SK-N-SH (cell line): ENCODE data around the gene OPCML.

Experiments
- POLR2AphosphoS5 ChIP-seq: IDR thresholded peaks from 2 replicates; pipeline ENCODE4 v1.6.1; 2012; ENCODE audit warnings: low read depth, low read length
- TF ChIP-seq, protein P1 (sequence below): fragments of 200-600 bp; sonication (generic); IDR thresholded peaks from 2 replicates; pipeline ENCODE4 v1.6.1; 2017; ENCODE audit warnings: antibody characterized with exemption, mild to moderate bottlenecking, moderate library complexity
- TF ChIP-seq, protein P2 (sequence below): IDR thresholded peaks from 2 replicates; pipeline ENCODE4 v1.4.0; 2012; ENCODE audit warnings: low read depth

DNA sequence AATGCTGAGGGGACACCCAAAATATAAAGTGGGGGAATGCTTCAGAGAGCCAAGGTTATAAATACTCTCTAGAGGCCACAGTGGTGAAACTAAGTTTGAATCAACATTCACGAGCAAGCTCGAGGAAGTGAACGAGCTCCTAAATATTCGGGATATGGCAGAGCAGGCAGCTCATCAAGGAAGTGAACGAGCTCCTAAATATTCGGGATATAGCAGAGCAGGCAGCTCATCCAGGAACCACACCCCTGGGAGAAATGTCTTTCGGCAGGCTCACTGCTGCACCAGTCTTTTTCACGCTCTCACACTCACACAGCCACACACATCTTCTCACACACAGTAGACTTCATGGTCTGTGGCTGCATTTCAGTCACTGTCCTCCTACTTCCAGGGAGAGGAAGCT lies 787.5 kb downstream of the OPCML start:
- TF ChIP-seq, protein P1, sequence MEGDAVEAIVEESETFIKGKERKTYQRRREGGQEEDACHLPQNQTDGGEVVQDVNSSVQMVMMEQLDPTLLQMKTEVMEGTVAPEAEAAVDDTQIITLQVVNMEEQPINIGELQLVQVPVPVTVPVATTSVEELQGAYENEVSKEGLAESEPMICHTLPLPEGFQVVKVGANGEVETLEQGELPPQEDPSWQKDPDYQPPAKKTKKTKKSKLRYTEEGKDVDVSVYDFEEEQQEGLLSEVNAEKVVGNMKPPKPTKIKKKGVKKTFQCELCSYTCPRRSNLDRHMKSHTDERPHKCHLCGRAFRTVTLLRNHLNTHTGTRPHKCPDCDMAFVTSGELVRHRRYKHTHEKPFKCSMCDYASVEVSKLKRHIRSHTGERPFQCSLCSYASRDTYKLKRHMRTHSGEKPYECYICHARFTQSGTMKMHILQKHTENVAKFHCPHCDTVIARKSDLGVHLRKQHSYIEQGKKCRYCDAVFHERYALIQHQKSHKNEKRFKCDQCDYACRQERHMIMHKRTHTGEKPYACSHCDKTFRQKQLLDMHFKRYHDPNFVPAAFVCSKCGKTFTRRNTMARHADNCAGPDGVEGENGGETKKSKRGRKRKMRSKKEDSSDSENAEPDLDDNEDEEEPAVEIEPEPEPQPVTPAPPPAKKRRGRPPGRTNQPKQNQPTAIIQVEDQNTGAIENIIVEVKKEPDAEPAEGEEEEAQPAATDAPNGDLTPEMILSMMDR, result no peak
- TF ChIP-seq POLR2AphosphoS5, result no peak
- TF ChIP-seq, protein P2, sequence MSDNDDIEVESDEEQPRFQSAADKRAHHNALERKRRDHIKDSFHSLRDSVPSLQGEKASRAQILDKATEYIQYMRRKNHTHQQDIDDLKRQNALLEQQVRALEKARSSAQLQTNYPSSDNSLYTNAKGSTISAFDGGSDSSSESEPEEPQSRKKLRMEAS, result no peak
